GM12878 (cell line): ENCODE data around the gene IRF2. TPM values are rescaled to one million over a fixed set of nuclear protein-coding genes. Genes with fewer than 3 reads are reported as not detected.

Experiments used
- BCL11A ChIP-seq: IDR thresholded peaks from 2 replicates; pipeline ENCODE4 v1.6.1; 2011; ENCODE audit warnings: low read depth, low read length
- BHLHE40 ChIP-seq, 2 experiments: fragments of 450-650 bp in 1 of 2; IDR thresholded peaks; 2 replicates each; pipeline ENCODE4 v1.6.1; 2011 to 2017; ENCODE audit warnings: low read depth in 2 of 2, borderline replicate concordance in 1 of 2, improper control_type of control experiment in 1 of 2, low read length in 1 of 2, mild to moderate bottlenecking in 1 of 2
- CREM ChIP-seq: IDR thresholded peaks from 2 replicates; pipeline ENCODE4 v1.6.1; 2014; ENCODE audit warnings: antibody characterized with exemption, low read depth
- E2F4 ChIP-seq: IDR thresholded peaks from 2 replicates; pipeline ENCODE4 v1.6.1; 2012; ENCODE audit warnings: low read depth, low read length, improper control_type of control experiment
- EGR1 ChIP-seq, 2 experiments: IDR thresholded peaks; 1 replicate in 1 of 2; 2 replicates in 1 of 2; pipeline ENCODE4 v1.6.1; 2011 to 2012; ENCODE audit warnings: low read depth in 2 of 2, low read length in 2 of 2, borderline replicate concordance in 1 of 2, mild to moderate bottlenecking in 1 of 2, moderate library complexity in 1 of 2
- FOXK2 ChIP-seq: fragments of 450-650 bp; IDR thresholded peaks from 2 replicates; pipeline ENCODE4 v1.6.1; 2017; ENCODE audit warnings: mild to moderate bottlenecking, moderate library complexity
- HSF1 ChIP-seq: fragments of 150-350 bp; IDR thresholded peaks from 2 replicates; pipeline ENCODE4 v1.6.1; 2014; ENCODE audit warnings: mild to moderate bottlenecking, low read depth, low read length
- IKZF1 ChIP-seq: fragments of 450-650 bp; conservative IDR thresholded peaks from 2 replicates; pipeline ENCODE4 v1.6.1; 2017; ENCODE audit warnings: antibody characterized with exemption, mild to moderate bottlenecking
- KLF5 ChIP-seq: fragments of 450-650 bp; IDR thresholded peaks from 2 replicates; pipeline ENCODE4 v1.6.1; 2014; ENCODE audit warnings: mild to moderate bottlenecking; ENCODE audit not compliant: partially characterized antibody
- MTA3 ChIP-seq: IDR thresholded peaks from 2 replicates; pipeline ENCODE4 v1.6.1; 2012; ENCODE audit warnings: low read length, inconsistent platforms, borderline replicate concordance
- NBN ChIP-seq: fragments of 450-650 bp; IDR thresholded peaks from 2 replicates; pipeline ENCODE4 v1.6.1; 2016
- NR2C2 ChIP-seq: IDR thresholded peaks from 2 replicates; pipeline ENCODE4 v1.6.1; 2011; ENCODE audit warnings: borderline replicate concordance, low read depth; ENCODE audit not compliant: control insufficient read depth, insufficient read length
- NR2F1 ChIP-seq: fragments of 450-650 bp; conservative IDR thresholded peaks from 2 replicates; pipeline ENCODE4 v1.6.1; 2017; ENCODE audit warnings: mild to moderate bottlenecking
- POLR2A ChIP-seq: IDR thresholded peaks from 2 replicates; pipeline ENCODE4 v1.6.1; 2011; ENCODE audit warnings: low read depth, mild to moderate bottlenecking, low read length
- POLR2AphosphoS2 ChIP-seq: IDR thresholded peaks from 2 replicates; pipeline ENCODE4 v1.6.1; 2011; ENCODE audit warnings: low read depth, mild to moderate bottlenecking, low read length, improper control_type of control experiment, moderate library complexity
- RAD51 ChIP-seq: fragments of 450-650 bp; IDR thresholded peaks from 2 replicates; pipeline ENCODE4 v1.6.1; 2016; ENCODE audit warnings: moderate library complexity, mild to moderate bottlenecking, inconsistent platforms
- SIN3A ChIP-seq: IDR thresholded peaks from 2 replicates; pipeline ENCODE4 v1.6.1; 2012; ENCODE audit warnings: low read depth, low read length, improper control_type of control experiment
- STAT1 ChIP-seq: fragments of 450-650 bp; conservative IDR thresholded peaks from 2 replicates; pipeline ENCODE4 v1.6.1; 2014; ENCODE audit warnings: antibody characterized with exemption, mild to moderate bottlenecking
- SUZ12 ChIP-seq: fragments of 200-600 bp; sonication (generic); IDR thresholded peaks from one replicate; pipeline ENCODE4 v1.6.1; 2018; ENCODE audit warnings: antibody characterized with exemption, mild to moderate bottlenecking; ENCODE audit not compliant: unreplicated experiment
- WRNIP1 ChIP-seq: IDR thresholded peaks from 2 replicates; pipeline ENCODE4 v1.6.1; 2011; ENCODE audit warnings: low read depth, low read length, improper control_type of control experiment, borderline replicate concordance
- ZBTB40 ChIP-seq: fragments of 450-650 bp; IDR thresholded peaks from 2 replicates; pipeline ENCODE4 v1.6.1; 2016; ENCODE audit warnings: mild to moderate bottlenecking, moderate library complexity, borderline replicate concordance
- ZNF207 ChIP-seq: fragments of 450-650 bp; IDR thresholded peaks from 2 replicates; pipeline ENCODE4 v1.6.1; 2014; ENCODE audit warnings: antibody characterized with exemption, mild to moderate bottlenecking, borderline replicate concordance
- polyA plus RNA-seq, 11 experiments: library from polyadenylated mRNA; depleted of rRNA in 4 of 11; unstranded in 6 of 11; stranded (reverse) in 5 of 11; fragments of >200 nt; fragmentation: Nextera tagmentation in 4 of 11; fragmentation: Illumina TruSeq in 1 of 11; extraction: Ambion mirVana in 4 of 11; extraction: Trizol in 1 of 11; gene quantifications; 1 replicate in 1 of 11; 2 replicates in 10 of 11; pipeline versions ENCODE4 v1.2.1 to v1.2.3, GENCODE V29; 2011 to 2016; ENCODE audit warnings: inconsistent platforms in 2 of 11, missing spikeins in 2 of 11, low read depth in 1 of 11
- total RNA-seq, 4 experiments: library from RNA; depleted of rRNA in 3 of 4; stranded (reverse); fragments of >200 nt in 3 of 4; fragmentation: Illumina TruSeq in 1 of 4; extraction: Trizol in 1 of 4; gene quantifications; 2 replicates each; pipeline versions ENCODE4 v1.2.1 to v1.2.3, GENCODE V29; 2013 to 2021

IRF2 gene
- total and polyA plus RNA-seq, 10 of the 15 experiments (the other 5 are each of a cell fraction or from before 2014, with no cell fraction given), result 45.1 to 99.3 (median 58.9) TPM

GRCh38 chr4:184351560-184352451 is 122.5 kb downstream of the IRF2 start (continued):
- TF ChIP-seq SUZ12, result no peak
- TF ChIP-seq KLF5, result no peak
- peak; percentile 36; the same call in 1 of the 2 replicates for TF ChIP-seq RAD51
- TF ChIP-seq BHLHE40 (IDR thresholded peaks at IDR 0.05; ENCODE audit: borderline replicate concordance in 1 of 2, low read depth in 2 of 2, low read length in 1 of 2), result no peak
- TF ChIP-seq POLR2AphosphoS2, result peak; percentile 48; the same call in 1 of the 2 replicates
- no peak for TF ChIP-seq EGR1 (IDR thresholded peaks at IDR 0.05; ENCODE audit: borderline replicate concordance in 1 of 2, low read depth in 2 of 2, low read length in 2 of 2)
- no peak for TF ChIP-seq SIN3A
- no peak for TF ChIP-seq MTA3
- 0 out of 2 replicates have a peak, but pooled peaks have one; percentile 36 for TF ChIP-seq NR2F1
- 0 out of 2 replicates have a peak, but pooled peaks have one; percentile 19 for TF ChIP-seq STAT1
- TF ChIP-seq FOXK2, result no peak
- peak; percentile 50; the same call in 1 of the 2 replicates for TF ChIP-seq POLR2A
- TF ChIP-seq NR2C2, result no peak
- no peak for TF ChIP-seq BCL11A
- TF ChIP-seq IKZF1, result 0 out of 2 replicates have a peak, but pooled peaks have one; percentile 7
- no peak for TF ChIP-seq NBN
- TF ChIP-seq CREM, result no peak
- no peak for TF ChIP-seq ZNF207
- no peak for TF ChIP-seq E2F4
- peak; percentile 78; the same call in 1 of the 2 replicates for TF ChIP-seq ZBTB40
- TF ChIP-seq HSF1, result no peak
- 0 out of 2 replicates have a peak, but pooled peaks have one; percentile 69 for TF ChIP-seq WRNIP1
